HTERT RPE-1 (cell line): ENCODE measurements around the gene NTMT2.
"Not testable (repeated sequence)": the region's sequence is repeated elsewhere in the genome, so short reads cannot be mapped to it uniquely, and the experiment has no call there.

Source experiments
- in situ Hi-C: fragments of 300-500 bp; cut with MboI; formaldehyde crosslinking; loops from 4 replicates; pipeline ENCODE4 v1.14.3; 2020; ENCODE audit warnings: low sequenced_read_pairs

Gene NTMT2

DNA sequence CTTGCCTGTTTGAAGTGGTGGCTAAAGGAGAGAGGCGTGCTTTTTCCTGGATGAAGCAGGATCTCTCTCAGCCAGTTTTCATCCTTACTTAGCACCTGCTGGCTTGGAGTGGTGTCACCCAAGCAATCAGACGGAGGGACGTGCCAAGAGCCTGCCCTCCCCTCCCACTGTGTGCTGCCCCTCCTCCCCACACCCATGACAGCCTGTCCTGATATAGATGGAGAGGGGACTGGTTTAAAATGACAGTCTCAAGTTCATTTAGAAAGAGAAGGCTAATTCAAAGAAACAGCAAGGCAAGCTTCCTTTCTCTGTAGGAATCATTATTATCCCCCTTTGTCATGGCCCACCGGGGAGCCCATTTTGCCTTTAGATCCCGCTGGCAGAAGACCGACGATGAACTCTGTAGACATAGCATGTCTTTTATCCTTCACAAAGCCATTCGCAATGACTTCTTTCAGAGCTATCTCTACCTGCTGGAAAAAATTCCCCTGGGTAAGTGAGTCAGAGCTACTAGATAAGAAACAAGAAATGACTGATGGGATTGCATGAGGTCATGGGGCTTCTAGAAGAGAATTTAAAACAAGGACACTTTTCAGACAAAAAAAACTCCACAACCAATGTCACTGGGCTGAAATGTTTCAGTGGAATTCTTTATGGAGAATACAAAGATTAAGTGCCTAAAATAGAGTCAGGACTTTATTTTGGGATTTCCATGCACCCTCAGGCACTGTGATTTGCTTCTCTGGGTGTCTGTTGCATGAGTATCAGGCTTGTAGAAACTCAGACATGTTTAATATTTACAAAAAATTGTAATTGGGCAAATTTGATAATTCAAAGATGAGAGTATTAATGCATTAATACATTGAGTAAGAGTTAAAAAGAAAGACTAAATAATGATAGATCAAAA lies at the start of gene NTMT2:
Gene NTMT2 (plus strand): TSS at position 190 of the 907 bp plus-strand sequence. CDS start 149 bp downstream, at position 339.
- in situ Hi-C loops = no loop called here

DNA sequence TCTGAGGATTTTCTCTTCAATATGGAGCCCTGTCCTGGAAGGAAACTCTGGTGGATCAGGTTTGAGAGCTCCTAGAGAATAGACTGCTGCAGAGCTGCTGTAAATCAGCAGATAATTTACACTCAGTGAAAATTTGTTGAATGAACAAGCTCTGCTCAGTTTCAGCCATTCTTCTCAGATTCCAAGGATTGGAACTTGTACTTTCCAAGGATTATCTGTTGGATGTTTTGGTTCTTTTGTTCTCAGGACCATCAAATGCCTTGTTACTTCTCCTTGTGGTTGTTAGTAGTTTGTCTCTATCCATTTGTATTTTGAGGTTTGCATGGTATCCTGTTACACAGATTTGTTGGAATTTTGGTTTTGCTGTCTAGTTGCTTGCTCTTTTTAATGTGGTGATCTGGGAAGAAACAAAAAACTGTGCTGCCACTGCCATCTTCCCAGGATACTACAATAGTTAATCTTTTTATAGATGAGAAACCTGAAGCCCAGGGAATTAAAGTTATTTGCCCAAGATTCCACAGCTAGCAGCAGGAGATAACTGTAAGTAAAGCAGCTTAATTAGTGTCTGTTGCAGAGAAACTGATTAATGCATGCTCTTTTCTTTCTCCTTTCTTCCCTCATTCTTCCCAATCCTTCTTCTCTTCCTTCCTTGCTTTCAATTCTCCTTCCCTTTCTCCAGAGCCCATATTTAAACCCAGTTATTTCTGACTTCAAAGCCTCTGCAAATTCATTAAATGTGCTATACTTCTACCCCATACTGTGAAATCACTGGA lies 49.6 kb upstream of the NTMT2 start:
- in situ Hi-C loops = no loop called here

- in situ Hi-C loops = no loop called here
These were observed 48.9 kb upstream of the NTMT2 start for GRCh38 chr1:170096806-170097340.

- in situ Hi-C loops = no loop called here
These were observed 48.3 kb upstream of the NTMT2 start for GRCh38 chr1:170097449-170097948.

DNA sequence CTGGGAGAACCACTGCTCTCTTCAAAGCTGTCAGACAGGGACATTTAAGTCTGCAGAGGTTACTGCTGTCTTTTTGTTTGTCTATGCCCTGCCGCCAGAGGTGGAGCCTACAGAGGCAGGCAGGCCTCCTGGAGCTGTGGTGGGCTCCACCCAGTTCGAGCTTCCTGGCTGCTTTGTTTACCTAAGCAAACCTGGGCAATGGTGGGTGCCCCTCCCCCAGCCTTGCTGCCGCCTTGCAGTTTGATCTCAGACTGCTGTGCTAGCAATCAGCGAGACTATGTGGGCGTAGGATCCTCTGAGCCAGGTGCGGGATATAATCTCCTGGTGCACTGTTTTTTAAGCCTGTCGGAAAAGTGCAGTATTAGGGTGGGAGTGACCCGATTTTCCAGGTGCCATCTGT lies 32.6 kb upstream of the NTMT2 start:
- in situ Hi-C loops = not testable (repeated sequence)

GRCh38 chr1:170114906-170115305 lies 30.9 kb upstream of the NTMT2 start:
- in situ Hi-C loops = no loop called here

DNA sequence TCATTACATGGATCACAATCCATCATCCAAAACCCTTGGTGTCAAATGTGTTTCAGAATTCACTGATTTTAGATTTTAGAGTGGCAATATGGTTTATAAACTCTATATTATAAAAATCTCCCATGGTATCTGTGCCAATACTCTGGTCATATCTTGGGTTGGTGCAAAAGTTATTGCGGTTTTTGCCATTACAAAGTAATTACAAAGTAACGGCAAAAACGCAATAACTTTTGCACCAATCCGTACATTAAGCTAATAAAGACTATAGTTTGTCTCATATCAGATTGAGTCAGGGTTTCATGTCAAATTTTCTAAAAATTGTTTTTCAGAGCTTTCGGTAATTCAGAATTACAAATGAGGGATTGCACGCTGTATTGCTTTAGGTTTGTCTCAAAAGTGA lies 23.4 kb upstream of the NTMT2 start:
- in situ Hi-C loops = no loop called here

DNA sequence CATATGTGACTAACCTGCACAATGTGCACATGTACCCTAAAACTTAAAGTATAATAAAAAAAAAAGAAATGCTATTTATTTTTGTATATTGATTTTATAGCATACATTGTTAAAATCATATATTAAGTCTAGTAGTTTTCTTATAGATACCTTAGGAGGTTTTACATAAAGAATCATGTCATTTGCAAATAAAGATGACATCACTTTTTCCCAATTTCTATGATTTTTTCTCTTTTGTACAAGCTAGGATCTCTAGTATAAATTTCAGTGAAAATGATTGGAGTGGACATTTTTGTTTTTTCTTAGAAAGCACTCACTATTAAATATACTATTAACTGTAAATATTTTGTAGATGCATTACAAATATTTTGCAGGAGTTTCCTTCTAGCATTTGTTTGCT lies 20.5 kb upstream of the NTMT2 start:
- in situ Hi-C loops = no loop called here

- in situ Hi-C loops = no loop called here
These were observed 19.1 kb upstream of the NTMT2 start for GRCh38 chr1:170126696-170127095.

- in situ Hi-C loops = no loop called here
These were observed 14.3 kb upstream of the NTMT2 start for GRCh38 chr1:170131450-170131849.

GRCh38 chr1:170131984-170132383 lies 13.8 kb upstream of the NTMT2 start:
- in situ Hi-C loops = no loop called here

DNA sequence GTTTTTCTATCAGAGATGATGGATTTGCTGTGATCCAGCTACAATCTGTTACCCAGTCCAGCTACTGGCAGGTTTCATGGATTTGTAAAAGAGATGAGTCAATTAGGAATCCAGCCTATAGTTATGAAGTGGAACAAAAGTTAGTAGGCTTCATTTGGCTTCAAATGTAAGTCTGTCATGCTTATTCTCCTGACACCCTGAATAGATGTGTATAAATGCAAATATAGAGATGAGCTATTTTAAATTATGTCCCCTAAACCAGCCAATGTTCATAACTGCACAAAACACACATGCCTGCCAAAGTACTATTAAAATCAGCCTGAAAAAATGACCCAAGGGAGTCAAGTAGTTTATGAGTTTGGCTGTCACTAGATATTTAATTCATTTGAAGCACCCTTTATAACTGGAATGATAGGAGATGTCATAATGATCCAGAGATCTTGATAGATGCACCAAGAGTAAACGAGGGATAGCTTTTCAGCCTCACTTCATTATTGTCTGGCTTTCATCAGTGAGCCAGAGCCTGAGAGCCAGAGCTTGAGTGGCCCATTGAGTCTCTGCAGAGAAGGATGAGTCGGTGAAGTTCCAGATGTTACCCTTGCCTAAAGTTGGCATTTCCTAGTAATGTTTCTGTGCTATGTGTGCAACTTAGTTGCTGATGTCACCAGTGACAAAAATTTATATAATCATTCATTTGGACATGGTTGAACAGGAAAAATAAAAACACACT lies 11.8 kb upstream of the NTMT2 start:
- in situ Hi-C loops = no loop called here

- in situ Hi-C loops = no loop called here
These were observed 11.2 kb upstream of the NTMT2 start for GRCh38 chr1:170134521-170134920.

- in situ Hi-C loops = no loop called here
These were observed 5.4 kb upstream of the NTMT2 start for GRCh38 chr1:170140371-170140770.

DNA sequence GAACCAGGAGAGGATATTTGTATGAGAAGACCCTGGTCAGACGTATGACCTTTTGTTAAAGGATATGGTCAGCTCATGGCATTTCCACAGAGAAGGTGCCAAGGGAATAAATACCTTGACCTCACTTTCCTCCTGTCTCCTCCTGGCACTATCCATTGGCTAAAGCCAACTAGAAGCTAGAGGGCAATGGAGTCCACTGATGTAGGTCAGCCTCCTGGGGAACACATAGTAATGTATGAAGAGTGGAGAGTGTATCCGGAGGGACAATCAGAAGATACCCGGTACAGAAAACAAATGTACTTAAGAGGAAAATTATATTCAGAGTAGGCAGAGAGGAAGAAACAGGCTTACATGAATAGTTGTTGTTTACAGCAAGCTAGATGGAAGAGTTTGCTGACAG lies 698 bp upstream of the NTMT2 start:
- in situ Hi-C loops = no loop called here

GRCh38 chr1:170146720-170147263 lies 1.0 kb downstream of the NTMT2 start:
- in situ Hi-C loops = no loop called here

DNA sequence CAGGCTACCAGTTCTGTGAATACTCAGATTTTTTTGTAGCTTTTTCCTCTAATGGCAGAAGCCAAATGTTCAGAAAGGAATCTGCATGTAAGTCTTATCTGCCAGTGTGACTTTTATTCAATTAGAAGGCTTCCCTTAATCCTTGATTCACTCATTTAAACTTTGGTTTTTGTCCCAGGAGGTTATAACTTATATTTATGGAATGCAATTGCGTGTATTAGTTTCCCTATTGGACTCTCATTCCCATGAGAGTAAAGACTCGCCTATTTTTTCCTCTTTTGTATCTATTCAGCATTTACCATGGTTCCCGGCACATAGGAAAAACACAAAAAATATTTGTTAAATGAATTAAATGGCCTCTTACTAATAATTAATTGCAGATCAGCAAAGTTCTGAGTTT lies 3.5 kb downstream of the NTMT2 start:
- in situ Hi-C loops = no loop called here

- in situ Hi-C loops = no loop called here
These were observed 4.3 kb downstream of the NTMT2 start for GRCh38 chr1:170150016-170150415.

- in situ Hi-C loops = no loop called here
These were observed 5.2 kb downstream of the NTMT2 start for GRCh38 chr1:170150921-170151320.

- in situ Hi-C loops = no loop called here
These were observed 7.7 kb downstream of the NTMT2 start for GRCh38 chr1:170153417-170153816.

DNA sequence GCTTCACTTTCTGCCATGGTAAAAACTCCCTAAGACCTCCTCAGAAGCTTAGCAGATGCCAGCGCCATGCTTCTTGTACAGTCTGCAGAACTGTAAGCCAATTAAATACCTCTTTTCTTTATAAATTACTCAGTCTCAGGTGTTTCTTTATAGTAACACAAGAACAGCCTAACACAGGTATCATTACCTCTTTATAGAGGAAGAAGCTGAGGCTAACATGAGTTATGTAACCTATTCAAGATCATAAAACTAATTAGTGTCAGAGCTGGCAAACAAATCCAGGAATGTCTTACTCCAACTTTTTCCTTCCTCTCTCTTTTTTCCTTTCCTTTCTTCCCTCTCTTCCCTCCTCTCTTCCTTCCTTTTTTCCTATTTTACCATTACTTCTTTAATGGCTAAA lies 9.3 kb downstream of the NTMT2 start:
- in situ Hi-C loops = no loop called here
